HK-2 (cell line): Measurements from ENCODE around the gene MAP2K3.
"Not testable (repeated sequence)": the region's sequence is repeated elsewhere in the genome, so short reads cannot be mapped to it uniquely, and the experiment has no call there.

Experiments
- DNase-seq: peaks from one replicate; pipeline ENCODE4 v3.0.0-alpha.2; 2018; ENCODE audit not compliant: unreplicated experiment

MAP2K3 gene

GRCh38 chr17:21310061-21310765 is 25.7 kb downstream of the MAP2K3 start:
- not testable (repeated sequence) for DNase-seq

DNA sequence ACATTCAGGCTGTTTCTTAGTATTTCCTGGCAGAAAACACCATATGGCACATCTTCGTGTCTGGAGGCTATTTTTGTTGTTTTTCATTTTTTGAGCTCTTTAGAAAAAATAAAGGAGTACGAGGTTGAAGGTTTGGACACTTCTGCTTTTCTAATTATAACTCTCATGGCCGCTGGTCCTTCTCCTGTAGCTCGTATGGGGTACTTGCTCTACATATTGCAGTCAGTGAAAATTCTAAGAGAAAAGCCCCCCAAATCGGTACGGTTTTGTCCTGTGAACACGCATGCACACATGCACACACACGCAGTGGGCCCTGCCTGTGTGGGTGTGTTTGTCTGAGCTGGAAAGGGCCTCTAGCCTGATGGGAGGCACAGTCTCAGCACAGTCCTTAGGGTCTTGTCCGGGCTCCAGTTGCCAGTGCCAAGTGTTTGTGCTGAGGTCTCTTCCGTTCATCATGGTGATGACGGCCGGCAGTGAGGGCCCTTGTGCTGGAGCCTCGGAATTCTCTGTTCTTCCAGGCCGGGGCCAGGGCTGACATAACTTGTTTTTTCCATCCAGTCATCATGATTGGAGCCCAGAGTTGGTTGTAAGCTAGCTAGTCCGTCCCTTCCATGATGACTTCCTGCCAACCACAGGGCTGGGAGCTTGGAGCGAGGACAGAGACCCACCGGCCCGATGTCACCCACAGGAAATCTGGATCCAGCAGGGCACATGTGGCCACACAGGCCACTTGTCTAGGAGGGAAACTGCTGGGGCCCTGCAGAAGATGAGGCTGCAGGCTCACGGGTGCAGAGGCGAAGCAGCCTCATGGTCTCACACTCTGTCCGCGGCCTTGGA is 26.5 kb downstream of the MAP2K3 start:
- not testable (repeated sequence) for DNase-seq

GRCh38 chr17:21313320-21313719 is 28.8 kb downstream of the MAP2K3 start:
- DNase-seq, result no peak

DNA sequence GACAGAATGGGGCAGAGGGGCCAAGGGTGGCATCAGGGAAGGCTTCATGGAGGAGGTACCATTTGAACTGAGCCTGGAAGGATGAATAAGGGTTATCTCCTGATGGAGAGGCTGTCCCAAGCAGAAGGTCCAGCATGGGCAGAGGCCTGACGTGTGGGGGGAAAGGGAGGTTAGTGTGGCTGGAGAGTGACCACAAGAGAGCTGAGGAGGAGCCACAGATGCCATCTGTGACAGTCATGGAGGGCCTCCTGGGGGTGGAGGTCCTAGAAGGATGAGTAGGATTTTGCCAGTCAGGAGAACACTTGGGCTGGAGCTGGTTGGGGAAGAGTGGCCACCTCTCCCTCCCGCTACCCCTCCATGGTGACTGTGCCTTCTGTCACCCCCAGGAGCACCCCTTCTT is 29.2 kb downstream of the MAP2K3 start:
- not testable (repeated sequence) for DNase-seq

GRCh38 chr17:21314261-21314664 is 29.8 kb downstream of the MAP2K3 start:
- DNase-seq, result not testable (repeated sequence)

GRCh38 chr17:21314701-21315111 is 30.2 kb downstream of the MAP2K3 start:
- DNase-seq, result not testable (repeated sequence)

GRCh38 chr17:21315246-21316000 is 30.9 kb downstream of the MAP2K3 start:
- not testable (repeated sequence) for DNase-seq

GRCh38 chr17:21316212-21316886 is 31.8 kb downstream of the MAP2K3 start:
- DNase-seq, result not testable (repeated sequence)

GRCh38 chr17:21316887-21317500 is 32.5 kb downstream of the MAP2K3 start:
- DNase-seq, result not testable (repeated sequence)

DNA sequence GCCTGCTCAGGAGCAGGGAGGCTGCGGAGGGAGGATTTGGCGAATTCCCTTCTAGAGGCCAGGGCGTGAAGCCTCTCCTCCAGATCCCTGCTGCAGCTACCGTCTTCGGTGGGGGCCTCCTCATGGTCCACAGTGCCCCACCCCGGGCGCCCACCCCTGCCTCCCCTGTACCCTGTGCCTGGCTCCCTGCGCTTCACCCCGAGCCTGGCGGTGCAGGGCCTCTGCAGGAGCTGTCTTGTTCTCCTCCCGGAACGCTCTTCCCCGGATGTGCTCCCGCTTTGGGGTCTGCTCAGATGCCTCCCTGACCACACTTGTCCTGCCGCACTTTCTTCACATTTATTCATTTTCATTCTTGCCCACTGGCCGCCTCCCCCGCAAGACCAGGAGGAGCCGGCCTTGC is 33.3 kb downstream of the MAP2K3 start:
- DNase-seq, result not testable (repeated sequence)

- no peak for DNase-seq
Measured at GRCh38 chr17:21318439-21318838, 33.9 kb downstream of the MAP2K3 start.

GRCh38 chr17:21318856-21319255 is 34.3 kb downstream of the MAP2K3 start:
- not testable (repeated sequence) for DNase-seq

DNA sequence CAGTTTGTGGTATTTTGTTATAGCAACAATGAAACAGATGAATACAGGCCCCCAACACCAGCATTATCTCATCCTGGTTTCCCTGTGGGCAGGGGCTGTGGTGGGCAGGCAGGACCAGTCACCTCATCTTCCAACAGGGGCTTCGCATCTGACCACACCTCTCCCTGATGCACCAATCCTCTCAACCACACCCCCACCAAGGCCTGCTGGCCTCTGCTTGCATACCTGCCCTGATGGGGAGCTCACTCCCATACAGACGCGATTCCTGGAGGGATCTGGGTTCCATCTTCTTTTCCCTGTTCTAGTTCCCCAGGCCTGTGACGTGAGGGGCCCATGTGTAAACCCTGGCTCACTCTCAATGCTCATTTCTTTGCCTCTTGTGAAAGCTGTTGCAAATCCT is 34.7 kb downstream of the MAP2K3 start:
- not testable (repeated sequence) for DNase-seq

GRCh38 chr17:21319686-21320375 is 35.3 kb downstream of the MAP2K3 start:
- DNase-seq, result not testable (repeated sequence)

DNA sequence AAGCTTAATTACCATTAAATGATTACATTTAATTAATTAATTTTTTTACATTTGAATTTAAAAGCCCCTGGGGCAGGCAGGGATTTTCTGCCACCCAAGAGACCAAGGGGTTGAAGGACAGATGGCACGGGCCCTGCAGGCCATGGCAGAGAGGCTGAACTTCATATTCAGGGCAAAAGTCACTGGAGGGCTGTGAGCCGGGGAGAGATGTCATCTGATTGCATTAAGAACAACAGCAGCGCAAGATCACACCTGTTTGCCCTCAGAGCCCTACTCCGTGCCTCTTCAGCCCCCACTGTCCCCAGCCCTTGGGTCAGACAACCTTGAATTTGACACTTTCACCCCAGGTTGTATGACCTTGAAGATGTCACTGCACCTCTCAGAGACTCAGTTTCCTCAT is 35.9 kb downstream of the MAP2K3 start:
- not testable (repeated sequence) for DNase-seq

DNA sequence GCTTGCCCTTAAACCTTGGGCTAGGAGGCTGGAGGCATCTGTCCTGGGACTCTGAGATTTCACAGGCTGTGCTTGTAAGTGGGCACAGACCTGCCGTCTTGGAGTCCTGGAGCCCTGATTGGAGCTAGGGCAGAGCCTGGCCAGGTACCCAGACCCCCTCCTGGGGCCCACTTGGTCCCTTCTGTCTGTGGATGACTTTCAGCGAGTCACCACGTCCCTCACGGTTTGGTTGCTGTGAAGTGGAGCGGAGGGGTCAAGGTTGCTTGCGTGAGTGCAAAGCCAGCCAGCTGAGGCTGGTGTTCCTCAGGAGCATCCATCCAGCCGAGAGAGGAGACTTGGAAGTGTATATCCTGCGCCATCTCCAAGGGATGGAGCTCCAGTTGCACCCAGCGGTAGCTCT is 36.5 kb downstream of the MAP2K3 start:
- not testable (repeated sequence) for DNase-seq

- DNase-seq, result not testable (repeated sequence)
Measured at GRCh38 chr17:21321744-21322191, 37.3 kb downstream of the MAP2K3 start.

DNA sequence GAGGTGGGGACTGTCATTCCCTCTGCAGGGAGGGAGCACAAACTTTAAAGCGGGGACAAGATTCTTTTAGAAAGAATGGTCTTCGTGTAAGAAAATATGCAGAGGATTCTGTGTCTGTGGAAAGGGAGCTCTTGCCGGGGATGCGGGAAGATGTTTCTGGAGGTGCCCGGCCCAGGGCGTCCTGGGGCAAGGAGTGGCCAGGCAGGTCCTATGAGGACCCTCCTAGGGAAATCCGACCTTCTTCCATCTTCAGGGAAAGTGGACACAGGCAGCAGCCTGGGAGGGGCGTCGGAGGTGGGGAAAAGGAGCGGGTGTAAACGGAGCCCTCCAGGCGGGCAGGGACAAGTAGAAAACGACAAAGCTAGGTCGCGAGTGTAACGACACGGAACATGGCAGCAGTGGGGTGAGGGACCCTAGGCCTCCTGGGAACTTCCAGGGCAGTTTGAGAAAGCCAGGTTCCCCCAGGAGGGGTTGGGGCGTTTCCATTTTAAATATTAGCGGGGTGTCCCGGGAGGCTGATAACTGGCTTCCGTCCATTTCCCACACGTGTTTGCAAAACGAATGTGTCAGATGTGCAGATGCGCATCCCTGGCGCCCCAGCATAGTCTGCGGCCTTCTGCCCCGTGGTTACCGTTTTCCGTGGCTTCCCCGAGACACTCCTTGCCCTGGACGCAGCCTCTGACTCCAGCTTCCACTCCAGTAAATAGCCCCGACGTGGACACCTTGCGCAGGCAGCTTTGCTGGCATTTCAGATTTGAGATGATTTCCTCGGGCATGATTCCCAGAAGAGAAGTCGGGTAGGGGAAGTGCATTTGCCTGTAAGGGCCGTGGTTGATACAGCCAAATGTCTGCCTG is 39.0 kb downstream of the MAP2K3 start:
- DNase-seq, result not testable (repeated sequence)

DNA sequence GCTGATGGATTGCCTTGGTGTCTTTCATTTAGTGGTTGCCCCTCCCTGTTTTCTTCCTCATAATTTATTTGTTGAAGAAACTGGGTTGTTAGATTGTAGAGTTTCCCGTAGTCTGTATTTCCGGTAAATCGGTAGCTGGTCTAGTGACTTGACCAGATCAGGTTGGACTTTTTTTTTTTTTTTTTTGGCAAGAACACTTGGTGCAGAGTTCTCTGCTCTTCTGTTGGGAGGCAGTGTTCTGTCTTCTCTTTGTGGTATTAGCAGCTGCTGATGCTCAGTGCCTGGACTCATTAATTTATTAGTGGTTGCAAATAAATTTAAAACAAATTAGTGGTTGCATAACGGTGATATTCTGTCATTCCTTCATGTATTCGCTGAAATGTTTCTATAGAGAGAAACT is 40.2 kb downstream of the MAP2K3 start:
- not testable (repeated sequence) for DNase-seq
